Liver (tissue), 3 donors: ENCODE data around the gene MAGEA4.

Experiments used
- ATF3 ChIP-seq: IDR thresholded peaks from 2 replicates; pipeline ENCODE4 v1.6.1; 2016; ENCODE audit warnings: antibody characterized with exemption
- FOXA1 ChIP-seq: IDR thresholded peaks from 2 replicates; pipeline ENCODE4 v1.6.1; 2016; ENCODE audit warnings: antibody characterized with exemption
- GABPA ChIP-seq, 2 donors: IDR thresholded peaks in 1 of 2; conservative IDR thresholded peaks in 1 of 2; 2 replicates each; pipeline ENCODE4 v1.6.1; 2016; ENCODE audit warnings: antibody characterized with exemption in 2 of 2, mild to moderate bottlenecking in 1 of 2, moderate library complexity in 1 of 2
- JUND ChIP-seq, 2 donors: IDR thresholded peaks; 2 replicates each; pipeline ENCODE4 v1.6.1; 2016; ENCODE audit warnings: antibody characterized with exemption in 2 of 2
- MAX ChIP-seq: IDR thresholded peaks from 2 replicates; pipeline ENCODE4 v1.6.1; 2016; ENCODE audit warnings: antibody characterized with exemption
- RAD21 ChIP-seq, 2 donors: IDR thresholded peaks; 2 replicates each; pipeline ENCODE4 v1.6.1; 2016; ENCODE audit warnings: antibody characterized with exemption in 2 of 2, mild to moderate bottlenecking in 2 of 2
- REST ChIP-seq: IDR thresholded peaks from 2 replicates; pipeline ENCODE4 v1.6.1; 2016; ENCODE audit warnings: antibody characterized with exemption, mild to moderate bottlenecking
- RXRA ChIP-seq, 2 donors: IDR thresholded peaks; 2 replicates each; pipeline ENCODE4 v1.6.1; 2017 to 2018; ENCODE audit warnings: antibody characterized with exemption in 2 of 2, mild to moderate bottlenecking in 1 of 2
- SP1 ChIP-seq: IDR thresholded peaks from 2 replicates; pipeline ENCODE4 v1.6.1; 2018; ENCODE audit warnings: antibody characterized with exemption, mild to moderate bottlenecking
- TAF1 ChIP-seq: conservative IDR thresholded peaks from 2 replicates; pipeline ENCODE4 v1.6.1; 2016; ENCODE audit warnings: antibody characterized with exemption, mild to moderate bottlenecking
- YY1 ChIP-seq: IDR thresholded peaks from 2 replicates; pipeline ENCODE4 v1.6.1; 2016; ENCODE audit warnings: antibody characterized with exemption, mild to moderate bottlenecking
- TF ChIP-seq, protein P1 (sequence below): fragments of 150-350 bp; IDR thresholded peaks from 2 replicates; pipeline ENCODE4 v1.5.1; 2017; ENCODE audit warnings: improper control_type of control experiment, low read depth, low read length; ENCODE audit not compliant: missing input control
- TF ChIP-seq, protein P2 (sequence below): IDR thresholded peaks from 2 replicates; pipeline ENCODE4 v1.6.1; 2016; ENCODE audit warnings: antibody characterized with exemption
- donor health status: healthy.
- donor health status: healthy.

DNA sequence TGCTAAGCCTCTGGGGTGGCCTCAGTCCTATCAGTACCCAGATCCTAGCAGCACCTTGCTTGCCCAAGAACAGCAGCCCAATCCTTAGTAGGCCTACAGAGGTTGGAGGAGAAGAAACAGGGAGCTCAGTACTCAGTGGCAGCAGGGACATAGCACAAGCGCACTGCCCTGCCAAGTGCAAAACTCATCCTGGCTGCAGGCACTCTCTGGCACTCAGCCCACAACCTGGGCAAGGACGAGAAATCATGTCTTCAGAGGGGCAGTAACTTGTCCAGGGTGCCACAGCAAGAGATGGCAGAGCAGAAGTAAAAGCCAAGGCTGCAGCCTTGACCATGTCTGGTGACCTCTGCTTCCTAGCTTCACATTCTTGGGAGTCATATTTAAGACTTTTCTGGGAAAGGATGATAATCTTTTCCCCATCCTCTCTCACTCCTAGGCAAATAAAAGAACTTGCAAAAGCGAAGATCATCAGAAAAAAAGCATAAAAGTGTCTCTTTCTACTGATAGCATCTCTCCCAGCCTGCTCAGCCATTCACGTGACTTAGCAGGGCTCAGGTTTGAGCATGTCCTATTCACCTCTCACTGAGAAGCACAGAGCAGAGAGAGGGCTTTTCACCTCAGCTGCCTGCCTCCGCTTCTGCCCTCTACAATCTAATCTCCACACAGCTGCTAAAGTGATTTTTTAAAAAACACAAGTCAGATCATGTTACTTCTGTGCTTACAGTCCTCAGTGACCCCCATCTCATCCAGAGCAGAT lies 37.2 kb upstream of the MAGEA4 start:
- TF ChIP-seq, protein P1, sequence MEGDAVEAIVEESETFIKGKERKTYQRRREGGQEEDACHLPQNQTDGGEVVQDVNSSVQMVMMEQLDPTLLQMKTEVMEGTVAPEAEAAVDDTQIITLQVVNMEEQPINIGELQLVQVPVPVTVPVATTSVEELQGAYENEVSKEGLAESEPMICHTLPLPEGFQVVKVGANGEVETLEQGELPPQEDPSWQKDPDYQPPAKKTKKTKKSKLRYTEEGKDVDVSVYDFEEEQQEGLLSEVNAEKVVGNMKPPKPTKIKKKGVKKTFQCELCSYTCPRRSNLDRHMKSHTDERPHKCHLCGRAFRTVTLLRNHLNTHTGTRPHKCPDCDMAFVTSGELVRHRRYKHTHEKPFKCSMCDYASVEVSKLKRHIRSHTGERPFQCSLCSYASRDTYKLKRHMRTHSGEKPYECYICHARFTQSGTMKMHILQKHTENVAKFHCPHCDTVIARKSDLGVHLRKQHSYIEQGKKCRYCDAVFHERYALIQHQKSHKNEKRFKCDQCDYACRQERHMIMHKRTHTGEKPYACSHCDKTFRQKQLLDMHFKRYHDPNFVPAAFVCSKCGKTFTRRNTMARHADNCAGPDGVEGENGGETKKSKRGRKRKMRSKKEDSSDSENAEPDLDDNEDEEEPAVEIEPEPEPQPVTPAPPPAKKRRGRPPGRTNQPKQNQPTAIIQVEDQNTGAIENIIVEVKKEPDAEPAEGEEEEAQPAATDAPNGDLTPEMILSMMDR = no peak
- TF ChIP-seq REST (no peak), YY1 (no peak), TAF1 (no peak), MAX (no peak), JUND (IDR thresholded peaks at IDR 0.05) (no peak), ATF3 (no peak), FOXA1 (no peak), SP1 (no peak), RAD21 (IDR thresholded peaks at IDR 0.05) (no peak), GABPA (IDR thresholded peaks at IDR 0.05 in 1 of 2, conservative IDR thresholded peaks at IDR 0.05 in 1 of 2) (no peak), RXRA (IDR thresholded peaks at IDR 0.05) (no peak)
- TF ChIP-seq, protein P2, sequence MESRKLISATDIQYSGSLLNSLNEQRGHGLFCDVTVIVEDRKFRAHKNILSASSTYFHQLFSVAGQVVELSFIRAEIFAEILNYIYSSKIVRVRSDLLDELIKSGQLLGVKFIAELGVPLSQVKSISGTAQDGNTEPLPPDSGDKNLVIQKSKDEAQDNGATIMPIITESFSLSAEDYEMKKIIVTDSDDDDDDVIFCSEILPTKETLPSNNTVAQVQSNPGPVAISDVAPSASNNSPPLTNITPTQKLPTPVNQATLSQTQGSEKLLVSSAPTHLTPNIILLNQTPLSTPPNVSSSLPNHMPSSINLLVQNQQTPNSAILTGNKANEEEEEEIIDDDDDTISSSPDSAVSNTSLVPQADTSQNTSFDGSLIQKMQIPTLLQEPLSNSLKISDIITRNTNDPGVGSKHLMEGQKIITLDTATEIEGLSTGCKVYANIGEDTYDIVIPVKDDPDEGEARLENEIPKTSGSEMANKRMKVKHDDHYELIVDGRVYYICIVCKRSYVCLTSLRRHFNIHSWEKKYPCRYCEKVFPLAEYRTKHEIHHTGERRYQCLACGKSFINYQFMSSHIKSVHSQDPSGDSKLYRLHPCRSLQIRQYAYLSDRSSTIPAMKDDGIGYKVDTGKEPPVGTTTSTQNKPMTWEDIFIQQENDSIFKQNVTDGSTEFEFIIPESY = no peak
